T follicular helper cell (primary cell): ENCODE data around the gene ZDHHC12.

Source experiments
- DNase-seq: peaks from one replicate; pipeline ENCODE4 v3.0.0-alpha.2; 2020; ENCODE audit warnings: low read depth

ZDHHC12 gene

GRCh38 chr9:128685636-128686489 lies 38.1 kb downstream of the ZDHHC12 start:
- no peak for DNase-seq

- DNase-seq = peak; percentile 58
Measured at GRCh38 chr9:128684325-128685199, 39.4 kb downstream of the ZDHHC12 start.

GRCh38 chr9:128684065-128684324 lies 39.9 kb downstream of the ZDHHC12 start:
- DNase-seq = no peak

- no peak for DNase-seq
Measured at GRCh38 chr9:128683340-128684064, 40.4 kb downstream of the ZDHHC12 start.

GRCh38 chr9:128677794-128678193 lies 46.1 kb downstream of the ZDHHC12 start:
- no peak for DNase-seq

- no peak for DNase-seq
Measured at GRCh38 chr9:128675382-128675781, 48.5 kb downstream of the ZDHHC12 start.
